HG03575 (cell line): ENCODE data around the gene DUSP22.

Experiments
- ATAC-seq: cut with Tn5 transposase; IDR thresholded peaks from one replicate; pipeline ENCODE4 v1.9.1; 2021; ENCODE audit not compliant: unreplicated experiment, insufficient number of reproducible peaks, low FRiP score; ENCODE audit errors: extremely low read depth

The DUSP22 gene

DNA sequence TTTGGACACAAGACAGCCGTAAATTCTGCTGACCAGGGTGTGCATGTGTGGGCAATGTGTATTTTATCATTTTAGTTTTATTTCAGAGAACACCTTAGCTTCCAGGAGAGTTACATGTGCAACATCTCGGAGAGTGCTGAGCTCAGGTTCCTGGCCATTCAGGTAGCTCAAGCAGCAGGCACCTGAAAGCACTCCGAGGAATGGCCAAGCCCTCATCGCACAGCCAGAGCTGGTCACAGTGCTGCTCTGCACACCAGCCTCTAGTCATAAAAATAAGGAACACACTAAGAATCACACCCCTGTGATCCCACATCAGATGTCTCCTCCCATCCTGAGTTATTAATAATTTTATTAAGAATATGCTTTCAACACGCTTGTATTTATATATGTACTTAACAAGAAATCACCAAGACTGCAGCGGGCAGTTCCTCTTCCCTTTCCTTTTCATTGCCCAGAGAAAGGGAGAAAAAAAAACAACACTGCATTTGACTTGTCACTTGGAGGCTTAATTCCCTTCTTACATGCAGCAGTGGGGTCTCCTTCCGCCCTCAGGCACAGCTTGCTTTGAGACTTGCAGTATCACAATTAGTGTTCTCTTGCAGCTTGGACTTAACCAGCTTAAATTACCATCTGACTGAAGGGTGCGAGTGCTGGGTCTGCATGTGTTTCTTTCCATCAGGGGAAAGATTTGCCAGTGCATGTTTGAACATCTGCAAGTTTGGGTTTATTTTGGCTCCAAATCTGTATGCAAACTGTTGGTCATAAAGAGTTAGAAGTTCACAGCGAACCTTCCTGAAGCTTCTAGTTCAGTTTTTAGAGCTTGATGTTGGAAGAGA is 63.3 kb downstream of the DUSP22 start:
- ATAC-seq: no peak

DNA sequence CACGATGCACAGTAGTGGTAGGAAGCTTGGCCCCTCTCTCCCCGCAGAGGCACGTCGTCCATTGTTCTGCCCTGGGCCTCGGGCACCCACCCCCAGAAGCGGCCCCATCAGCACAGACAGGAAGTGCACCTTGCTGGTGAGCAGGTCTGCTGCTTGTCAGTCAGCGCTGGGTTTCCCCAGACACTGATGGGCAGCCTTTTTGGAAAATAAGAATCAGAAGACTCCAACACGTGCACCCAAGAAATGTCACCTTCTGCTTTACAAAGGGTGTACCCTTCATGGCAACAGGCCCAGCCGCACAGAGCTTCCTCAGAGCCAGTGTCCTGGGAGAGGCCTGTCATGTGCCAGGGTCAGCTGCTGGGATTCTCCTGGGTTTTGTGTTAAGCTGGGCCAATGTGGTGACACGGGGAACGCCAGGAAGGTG is 64.6 kb downstream of the DUSP22 start:
- no peak for ATAC-seq

DNA sequence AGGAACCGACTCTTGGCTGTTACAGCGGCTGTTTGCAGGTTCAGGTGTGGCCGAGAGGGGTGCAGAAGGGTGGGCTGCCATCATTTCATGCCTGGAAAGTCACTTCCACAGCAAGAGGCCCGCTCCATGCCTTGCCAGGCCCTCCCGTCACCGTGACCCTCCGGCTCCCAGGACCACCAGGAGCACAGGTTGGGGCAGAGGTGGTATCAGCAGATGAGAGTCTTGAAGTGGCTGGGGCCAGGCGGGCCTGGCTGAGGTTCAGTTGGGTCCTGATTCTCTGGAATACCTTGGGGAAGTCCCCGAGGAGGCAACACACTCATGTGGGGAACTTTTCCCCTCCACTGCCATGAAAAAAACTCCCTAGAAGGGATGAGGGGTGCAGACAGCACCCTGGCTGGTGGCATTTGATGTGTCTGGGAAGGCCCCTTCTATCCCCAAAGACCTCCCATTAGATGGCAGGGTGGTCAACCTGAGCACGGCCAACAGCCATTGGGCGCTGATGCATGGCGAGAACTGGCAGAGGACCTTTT is 65.0 kb downstream of the DUSP22 start:
- no peak for ATAC-seq

DNA sequence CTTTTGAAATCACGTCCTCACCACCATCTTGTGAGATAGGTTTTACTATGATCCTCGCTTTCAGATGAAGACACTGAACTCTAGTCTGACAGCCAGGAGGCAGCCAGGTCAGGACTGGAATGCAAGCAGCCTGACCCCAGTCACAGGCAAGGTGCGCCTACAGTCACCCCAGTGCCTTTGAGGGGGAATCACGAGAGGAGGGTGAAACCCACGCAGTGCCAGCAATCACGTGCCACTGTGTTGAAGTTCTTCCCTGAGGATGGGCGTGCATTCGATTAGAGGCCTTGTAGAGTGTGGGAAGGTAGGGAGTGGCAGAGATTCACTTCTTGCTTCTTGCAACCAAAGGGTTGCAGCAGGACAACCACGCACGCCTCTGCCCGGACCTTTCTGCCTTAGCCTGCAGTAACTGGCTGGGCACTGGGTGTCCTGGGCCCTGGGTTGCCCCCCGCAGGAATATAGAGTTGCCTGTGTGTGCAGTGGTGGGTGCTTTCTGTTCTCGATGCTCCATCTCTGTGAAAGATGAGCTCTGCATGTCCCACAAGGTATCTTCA is 65.6 kb downstream of the DUSP22 start:
- ATAC-seq: no peak

DNA sequence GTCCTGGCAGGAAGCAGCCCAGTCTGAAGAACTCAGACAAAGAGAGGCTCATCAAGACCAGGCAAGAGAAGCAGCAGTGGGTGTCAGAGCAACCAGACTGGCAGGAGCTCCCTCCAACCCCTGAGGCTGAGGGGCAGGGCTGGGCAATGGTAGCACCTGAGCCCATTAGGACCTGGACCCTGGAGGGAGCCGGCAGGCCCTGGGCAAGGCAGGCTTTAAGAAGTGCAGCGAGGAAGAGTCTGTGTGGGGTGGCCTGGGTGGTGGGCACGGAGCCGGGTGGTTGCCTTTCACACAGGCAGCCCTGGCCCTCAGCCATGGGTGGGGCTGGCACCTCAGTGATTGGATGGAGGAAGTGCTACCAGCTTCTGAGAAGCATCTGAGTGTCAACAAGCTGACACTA is 66.1 kb downstream of the DUSP22 start:
- ATAC-seq: no peak

DNA sequence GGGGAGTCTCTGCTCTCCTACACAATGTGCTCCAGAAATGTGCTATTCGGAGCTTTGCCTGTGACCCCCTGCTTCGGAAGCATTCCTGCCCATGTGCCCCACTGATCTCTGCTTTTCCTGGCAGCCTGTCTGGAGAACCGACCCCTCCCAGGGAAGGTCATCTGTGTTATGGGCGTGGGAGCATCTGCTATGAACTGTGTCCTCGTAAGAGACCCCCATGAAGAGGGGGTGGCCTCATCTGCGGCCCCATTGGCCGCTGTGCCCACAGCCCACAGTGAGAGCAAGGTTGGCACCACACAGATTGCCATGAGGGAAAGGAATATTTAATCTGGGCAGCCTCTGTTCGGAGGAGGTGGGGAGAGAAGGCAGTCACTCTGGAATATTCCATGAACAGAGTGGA is 66.6 kb downstream of the DUSP22 start:
- no peak for ATAC-seq

DNA sequence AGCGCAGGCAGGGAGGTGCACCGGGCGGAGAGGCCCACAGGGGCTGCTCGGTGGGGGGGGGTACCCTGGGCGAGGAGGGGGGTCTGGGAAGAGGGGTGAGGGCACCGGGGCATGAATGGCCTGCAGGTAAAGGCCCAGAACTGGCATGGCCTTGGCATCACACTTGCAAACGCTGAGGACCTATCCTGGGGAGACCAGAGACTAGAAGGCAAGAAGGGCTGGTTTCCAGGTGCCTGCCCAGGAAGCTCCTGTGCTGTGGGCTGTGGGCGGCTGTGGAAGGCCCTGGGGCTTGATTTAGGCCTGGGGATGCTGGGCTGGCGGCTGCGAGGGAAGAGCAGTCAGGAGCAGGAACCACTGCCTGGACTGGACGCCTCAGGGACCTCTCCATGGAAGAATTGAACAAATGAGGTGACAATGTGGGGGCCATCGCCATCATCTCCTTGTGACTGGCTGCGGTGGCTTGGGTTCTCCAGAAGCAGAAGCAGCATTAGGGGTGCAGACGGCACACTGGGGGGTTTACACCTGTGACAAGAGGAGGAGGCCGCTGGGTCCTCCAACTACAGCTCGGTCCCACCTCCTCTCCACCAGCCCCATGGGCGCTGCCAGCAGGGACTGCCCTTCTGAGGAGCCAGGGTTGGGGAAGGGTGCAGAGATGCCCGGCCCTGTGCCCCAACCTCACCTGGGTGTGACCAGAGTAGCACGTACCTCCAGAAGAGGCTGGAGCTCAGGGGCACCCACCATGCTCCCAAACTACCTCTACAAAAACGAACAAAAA is 67.2 kb downstream of the DUSP22 start:
- no peak for ATAC-seq

DNA sequence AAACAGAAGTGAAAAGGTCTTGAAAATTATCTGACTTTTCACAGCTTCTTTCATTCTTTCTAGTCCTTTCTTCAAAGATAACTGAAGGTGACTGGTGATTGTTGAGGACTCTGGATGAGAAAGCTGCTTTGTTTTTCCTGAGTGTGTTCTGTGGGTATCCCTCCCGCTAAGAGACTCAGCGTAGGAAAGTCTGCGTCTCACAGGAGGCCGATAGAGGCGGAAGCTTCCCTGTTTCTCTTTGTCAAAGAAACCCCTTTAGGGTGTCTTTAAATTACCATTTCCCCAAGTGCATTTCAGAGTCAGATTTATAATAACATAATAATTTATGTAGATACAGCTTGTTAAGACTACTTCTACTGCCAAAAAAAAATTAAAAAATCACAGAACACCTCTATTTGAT is 68.1 kb downstream of the DUSP22 start:
- ATAC-seq: no peak

DNA sequence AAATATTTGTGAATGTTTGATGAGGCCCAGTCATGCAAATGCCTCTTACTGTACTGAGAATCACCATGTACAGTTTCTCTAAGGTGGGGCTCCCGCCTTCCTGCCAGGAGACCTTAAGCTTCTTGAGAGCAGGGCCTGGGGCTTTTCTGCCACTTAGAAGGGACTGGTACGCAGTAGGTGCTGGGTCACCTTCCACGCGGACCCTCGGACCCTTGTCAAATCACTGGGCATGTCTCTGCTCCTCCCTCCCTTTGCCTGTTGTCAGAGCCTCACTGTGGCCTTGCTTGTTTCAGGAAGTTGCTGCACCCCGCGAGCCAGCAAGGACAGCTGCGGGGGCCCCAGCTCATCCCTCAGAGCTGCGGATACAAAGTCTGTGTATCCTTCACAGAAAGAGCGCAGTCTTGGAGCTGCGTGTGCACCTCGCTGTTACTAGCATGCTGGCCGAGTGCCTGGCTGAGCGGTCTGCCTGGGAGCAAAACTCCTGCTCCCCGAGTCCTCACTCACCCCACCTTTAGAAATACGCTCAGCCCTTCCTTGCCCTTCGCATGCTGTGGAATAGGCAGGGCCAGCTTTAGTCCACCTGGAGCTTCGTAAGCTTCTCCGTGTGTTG is 68.6 kb downstream of the DUSP22 start:
- no peak for ATAC-seq

DNA sequence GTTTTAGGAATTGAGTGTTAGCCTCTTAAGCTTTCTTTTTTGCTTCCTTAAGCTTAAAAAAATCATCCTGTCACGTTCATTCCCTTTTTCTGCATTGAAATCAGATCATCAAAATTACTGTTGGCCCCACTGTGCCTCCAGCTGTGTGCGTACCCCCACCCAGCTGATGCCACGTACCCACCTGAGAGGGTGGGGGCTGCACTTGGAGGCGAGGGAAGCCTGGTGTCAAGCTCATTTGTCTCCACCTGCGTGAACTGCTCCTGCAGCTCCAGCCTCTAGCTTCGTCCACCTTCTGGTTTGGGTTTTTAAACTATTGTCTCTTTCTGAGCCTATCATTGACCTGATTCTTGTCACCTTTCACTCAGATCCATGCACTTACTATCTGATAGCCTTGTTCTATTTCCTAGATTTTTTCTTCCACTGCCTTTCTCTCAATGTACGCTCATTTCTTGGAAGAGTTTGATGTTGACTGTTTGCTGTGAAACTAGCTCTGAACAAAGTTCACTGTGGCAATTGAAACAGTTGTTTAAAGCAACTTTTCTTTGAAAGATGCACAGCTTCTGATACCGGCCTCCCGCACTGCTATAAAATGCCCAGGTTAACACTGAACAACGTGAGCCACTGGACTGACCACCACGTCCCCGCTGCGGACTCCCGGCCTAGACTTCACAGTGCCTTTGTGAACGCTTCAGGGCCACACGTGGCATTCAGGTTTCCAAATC is 69.3 kb downstream of the DUSP22 start:
- ATAC-seq: no peak

DNA sequence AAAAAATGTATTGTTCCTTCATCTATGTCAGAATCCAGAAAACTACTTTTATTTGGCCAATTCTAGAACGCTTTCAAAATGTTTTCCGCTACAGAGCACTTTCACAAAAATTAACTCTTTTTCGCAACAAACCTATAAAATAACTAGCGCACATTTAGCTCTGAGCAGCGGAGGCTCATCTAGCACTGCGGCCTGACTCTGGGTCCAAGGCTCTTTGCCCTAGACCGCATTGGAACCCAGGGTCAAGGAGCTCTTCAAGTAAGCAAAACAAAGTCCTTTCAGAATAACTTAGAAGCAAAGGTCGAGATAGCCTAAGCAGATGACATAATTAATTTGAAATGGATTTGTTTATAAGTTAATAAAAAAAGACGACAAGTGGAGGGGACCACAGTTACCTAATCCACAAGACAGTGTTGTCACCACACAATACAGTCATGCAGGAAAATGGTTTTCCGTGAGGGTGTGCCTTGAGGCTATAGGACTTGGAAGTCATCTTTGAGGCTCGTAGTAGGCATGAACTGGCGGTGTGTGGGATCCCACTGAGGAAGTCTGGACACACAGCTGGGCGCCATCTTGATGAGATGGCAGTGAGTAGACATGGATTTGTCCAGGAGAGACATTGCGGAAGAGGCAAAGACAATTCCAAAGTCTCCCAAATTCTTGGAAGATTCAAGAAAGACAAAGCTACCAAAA is 70.1 kb downstream of the DUSP22 start:
- no peak for ATAC-seq

DNA sequence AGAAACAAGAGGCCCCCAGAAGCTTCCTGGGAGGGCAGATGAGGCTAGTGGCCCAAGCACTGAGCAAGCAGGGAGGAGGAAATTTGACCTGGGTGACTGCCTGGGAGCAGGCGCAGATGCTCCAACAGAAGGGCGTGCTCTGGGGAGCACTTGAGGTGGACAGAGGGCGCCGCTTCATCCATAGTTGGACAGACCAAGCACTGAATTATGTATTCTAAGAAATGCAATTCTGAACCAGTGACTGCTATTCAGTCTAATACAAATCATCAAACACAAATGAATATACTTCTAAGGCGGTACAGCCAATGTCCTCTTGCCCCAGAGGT is 70.6 kb downstream of the DUSP22 start:
- no peak for ATAC-seq

DNA sequence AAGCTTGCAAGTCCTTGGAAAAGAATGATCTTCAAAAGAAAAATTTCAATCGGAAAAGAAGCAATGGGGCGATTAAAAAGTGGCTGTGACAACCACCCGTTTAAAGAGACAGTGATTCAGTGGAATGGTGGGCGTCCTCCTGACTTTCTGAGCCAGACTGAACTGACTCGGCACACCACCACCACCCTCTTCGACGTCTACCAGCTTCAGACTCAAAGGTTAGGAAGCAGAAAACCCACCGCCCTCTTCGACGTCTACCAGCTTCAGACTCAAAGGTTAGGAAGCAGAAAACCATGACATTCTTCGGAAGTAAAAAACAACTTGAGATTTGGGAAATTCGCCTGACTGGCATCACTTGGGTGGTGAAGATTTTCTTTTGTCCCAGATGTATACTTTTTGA is 71.0 kb downstream of the DUSP22 start:
- no peak for ATAC-seq

DNA sequence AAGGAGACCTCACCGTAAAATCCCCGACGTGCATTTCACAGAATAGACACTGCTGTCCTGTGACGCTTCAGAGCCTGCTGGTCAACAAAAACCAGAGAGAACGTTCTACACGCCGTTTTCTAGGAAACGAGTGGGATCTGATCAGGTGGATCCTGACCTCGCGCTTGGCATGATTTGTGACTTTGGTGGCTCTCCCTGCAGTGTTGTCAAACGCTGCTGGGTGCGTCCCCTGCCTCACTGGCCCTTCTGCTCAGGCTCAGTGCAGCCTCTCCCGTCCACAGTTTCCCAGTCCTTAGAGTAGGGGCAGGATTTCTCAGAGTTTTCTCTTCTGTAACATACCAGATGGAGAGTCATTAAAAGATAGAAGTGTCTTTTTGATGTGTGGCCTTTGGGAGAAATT is 71.6 kb downstream of the DUSP22 start:
- no peak for ATAC-seq

DNA sequence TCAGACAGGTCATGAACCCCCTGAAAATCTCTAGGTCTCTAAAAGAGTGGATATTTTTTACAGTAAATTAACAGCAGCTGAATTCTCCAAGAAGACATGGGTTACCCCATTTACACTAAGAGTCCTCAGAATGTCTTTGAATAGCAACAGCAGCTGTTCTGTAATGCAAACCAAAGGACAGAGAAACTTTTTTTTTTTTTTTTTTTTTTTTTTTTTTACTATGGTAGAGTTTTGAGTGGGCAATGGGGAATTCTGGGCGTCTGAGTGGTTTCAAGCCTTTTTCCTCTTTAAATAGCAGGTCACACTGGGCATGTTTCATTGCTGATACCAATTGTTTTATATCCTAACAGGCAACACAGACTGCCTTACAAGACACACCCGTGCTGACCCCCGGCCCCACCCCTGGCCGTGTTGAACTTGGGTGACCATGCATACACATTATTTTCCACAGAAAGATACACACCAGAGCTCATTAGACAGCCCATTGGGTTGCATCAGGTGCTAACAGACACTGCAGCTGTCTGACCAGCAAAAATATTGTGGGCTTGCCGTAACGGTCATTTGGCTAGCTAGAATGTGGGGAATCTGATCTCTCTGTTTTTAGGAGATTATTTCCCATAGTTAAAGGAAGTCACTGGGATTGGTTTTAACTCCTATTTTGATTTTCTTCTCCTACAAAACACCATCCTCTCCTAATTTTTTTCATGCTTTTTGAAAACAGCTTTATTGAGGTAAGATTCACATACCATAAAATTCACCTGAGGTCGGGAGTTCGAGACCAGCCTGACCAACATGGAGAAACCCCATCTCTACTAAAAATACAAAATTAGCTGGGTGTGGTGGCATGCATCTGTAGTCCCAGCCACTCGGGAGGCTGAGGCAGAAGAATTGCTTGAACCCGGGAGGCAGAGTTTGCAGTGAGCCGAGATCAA is 72.6 kb downstream of the DUSP22 start:
- ATAC-seq: no peak

DNA sequence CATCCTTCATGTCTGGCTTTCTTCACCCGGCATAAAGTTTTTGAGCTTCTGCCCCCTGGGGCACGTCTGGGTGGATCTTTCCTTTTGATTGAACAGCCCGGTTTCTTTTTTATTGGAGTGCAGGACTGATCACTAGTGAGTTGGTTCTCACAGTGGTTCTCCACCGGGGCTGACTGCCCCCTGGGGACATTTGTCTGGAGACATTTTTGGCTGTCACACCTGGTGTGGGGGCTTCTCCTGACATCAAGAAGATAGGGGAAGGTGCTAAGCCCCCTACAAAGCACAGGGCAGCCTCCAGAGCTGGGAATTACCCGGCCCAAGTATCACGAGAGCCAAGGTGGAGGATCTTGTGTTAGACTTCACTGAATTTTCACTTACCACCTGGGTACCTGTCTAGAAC is 73.5 kb downstream of the DUSP22 start:
- ATAC-seq: no peak
